ENCODE measurements around the gene FOXP1. TPM values are rescaled to one million over a fixed set of nuclear protein-coding genes. Genes with fewer than 3 reads are reported as not detected.

FOXP1 gene
- total RNA-seq, 4 donors from 2014 or later: 54.2 to 152 (median 129) TPM

- Histone ChIP-seq H3K27me3 (no peaks in the 10 kb centered on the region), H3K9me3 (no peaks in the 10 kb centered on the region), H3K4me1 (no peaks in the 10 kb centered on the region), H3K36me3 (no peaks in the 10 kb centered on the region), H3K27ac (no peak overlapping the region), H3K4me3 (no peak overlapping the region)
- intact Hi-C loops (cut with DNase I; ENCODE audit: low total_unique reads): no loop called here
- TF ChIP-seq POLR2A (IDR thresholded peaks at IDR 0.05) (no peak), CTCF (IDR thresholded peaks at IDR 0.05) (no peak)
- DNase-seq: no peak
These were observed 556.6 kb downstream of the FOXP1 start for GRCh38 chr3:71026634-71027578.

GRCh38 chr3:71025516-71025915, 558.0 kb downstream of the FOXP1 start:
- H3K9me3 ChIP-seq: no peaks in the 10 kb centered on the region
- intact Hi-C loops (cut with DNase I; ENCODE audit: low total_unique reads): no loop called here
- no peak overlapping the region for H3K4me3 ChIP-seq
- no peaks in the 10 kb centered on the region for H3K4me1 ChIP-seq
- H3K36me3 ChIP-seq: no peaks in the 10 kb centered on the region
- TF ChIP-seq CTCF (IDR thresholded peaks at IDR 0.05): no peak
- no peak for TF ChIP-seq POLR2A (IDR thresholded peaks at IDR 0.05)
- no peaks in the 10 kb centered on the region for H3K27me3 ChIP-seq
- peak overlapping the region in 1 of 2 donors; percentile 17 for H3K27ac ChIP-seq
- no peak for DNase-seq

GRCh38 chr3:71025010-71025409, 558.5 kb downstream of the FOXP1 start:
- intact Hi-C loops (cut with DNase I; ENCODE audit: low total_unique reads): no loop called here
- Histone ChIP-seq H3K4me1 (no peaks in the 10 kb centered on the region), H3K4me3 (no peak overlapping the region), H3K27ac (peak overlapping the region in 1 of 2 donors; percentile 17), H3K36me3 (no peaks in the 10 kb centered on the region), H3K27me3 (no peaks in the 10 kb centered on the region), H3K9me3 (no peaks in the 10 kb centered on the region)
- no peak for DNase-seq
- TF ChIP-seq CTCF (IDR thresholded peaks at IDR 0.05) (no peak), POLR2A (IDR thresholded peaks at IDR 0.05) (no peak)

- no peaks in the 10 kb centered on the region for H3K9me3 ChIP-seq
- no peak overlapping the region for H3K27ac ChIP-seq
- H3K36me3 ChIP-seq: no peaks in the 10 kb centered on the region
- no peak for TF ChIP-seq POLR2A (IDR thresholded peaks at IDR 0.05)
- TF ChIP-seq CTCF (IDR thresholded peaks at IDR 0.05): no peak
- no peak for DNase-seq
- no peaks in the 10 kb centered on the region for H3K4me1 ChIP-seq
- no peaks in the 10 kb centered on the region for H3K27me3 ChIP-seq
- H3K4me3 ChIP-seq: no peak overlapping the region
- intact Hi-C loops (cut with DNase I; ENCODE audit: low total_unique reads): no loop called here
These were observed 560.8 kb downstream of the FOXP1 start for GRCh38 chr3:71022551-71023335.

GRCh38 chr3:71018799-71019198, 564.7 kb downstream of the FOXP1 start:
- Histone ChIP-seq H3K27me3 (no peaks in the 10 kb centered on the region), H3K4me1 (no peaks in the 10 kb centered on the region), H3K36me3 (no peaks in the 10 kb centered on the region), H3K9me3 (no peaks in the 10 kb centered on the region), H3K4me3 (no peak overlapping the region), H3K27ac (no peak overlapping the region)
- TF ChIP-seq POLR2A (IDR thresholded peaks at IDR 0.05): no peak
- no peak for TF ChIP-seq CTCF (IDR thresholded peaks at IDR 0.05)
- no peak for DNase-seq
- intact Hi-C loops (cut with DNase I; ENCODE audit: low total_unique reads): no loop called here

All from uterus (tissue), 4 donors.